ENCODE results near the gene TNFRSF4. TPM values are rescaled to one million over a fixed set of nuclear protein-coding genes. Genes with fewer than 3 reads are reported as not detected.

TNFRSF4 gene
- total RNA-seq, 4 donors from 2014 or later = 2.4 to 10.7 (median 5.9) TPM

- TF ChIP-seq CTCF (IDR thresholded peaks at IDR 0.05) = no peak
- ATAC-seq (ENCODE audit: low FRiP score) (no peak), DNase-seq (ENCODE audit: low spot score) (no peak)
Measured at GRCh38 chr1:1175221-1176062, 38.5 kb downstream of the TNFRSF4 start.

- ATAC-seq (ENCODE audit: low FRiP score) = no peak
- TF ChIP-seq CTCF (IDR thresholded peaks at IDR 0.05) = no peak
- DNase-seq (ENCODE audit: low spot score) = no peak
Measured at GRCh38 chr1:1173793-1174415, 40.0 kb downstream of the TNFRSF4 start, which contains the start of gene TTLL10. TTLL10 (plus strand) TSS chr1:1173880; CDS start chr1:1179216, 5,336 bp downstream.

- ATAC-seq (ENCODE audit: low FRiP score) (no peak), DNase-seq (ENCODE audit: low spot score) (no peak)
- TF ChIP-seq CTCF (IDR thresholded peaks at IDR 0.05) = no peak
Measured at GRCh38 chr1:1173061-1173792, 40.7 kb downstream of the TNFRSF4 start.

GRCh38 chr1:1171546-1172340, 42.2 kb downstream of the TNFRSF4 start:
- ATAC-seq (ENCODE audit: low FRiP score) (no peak), DNase-seq (ENCODE audit: low spot score) (no peak)
- TF ChIP-seq CTCF (IDR thresholded peaks at IDR 0.05) = no peak

GRCh38 chr1:1171161-1171545, 42.8 kb downstream of the TNFRSF4 start:
- no peak for TF ChIP-seq CTCF (IDR thresholded peaks at IDR 0.05)
- no peak for ATAC-seq (ENCODE audit: low FRiP score)
- DNase-seq (ENCODE audit: low spot score) = no peak

- no peak for ATAC-seq (ENCODE audit: low FRiP score)
- DNase-seq (ENCODE audit: low spot score) = no peak
- TF ChIP-seq CTCF (IDR thresholded peaks at IDR 0.05) = no peak
Measured at GRCh38 chr1:1170215-1171091, 43.5 kb downstream of the TNFRSF4 start.

Measured in omental fat pad (tissue), 4 donors.